GM23338 (cell line): ENCODE measurements around the gene SLC38A10. TPM values are rescaled to one million over a fixed set of nuclear protein-coding genes. Genes with fewer than 3 reads are reported as not detected.

ENCODE experiments used
- ATAC-seq: fragments of 200-7000 bp; cut with Tn5 transposase; 3 replicates; pipeline ENCODE4 v1.9.1; 2020
- DNase-seq: peaks from one replicate; pipeline ENCODE4 v3.0.0-alpha.2; 2015; ENCODE audit warnings: low spot score
- H2AFZ ChIP-seq: fragments of 200-600 bp; sonication (generic); 2 replicates; pipeline ENCODE4 v1.8.0; 2016; ENCODE audit warnings: antibody characterized with exemption, mild to moderate bottlenecking, moderate library complexity
- H3F3A ChIP-seq: fragments of 200-600 bp; sonication (generic); replicated peaks from 2 replicates; pipeline ENCODE4 v1.8.0; 2017; ENCODE audit warnings: antibody characterized with exemption, mixed run types, low read depth
- H3K27ac ChIP-seq: fragments of 200-600 bp; sonication (generic); 2 replicates; pipeline ENCODE4 v1.6.1; 2016; ENCODE audit warnings: low read depth
- H3K27me3 ChIP-seq: fragments of 200-600 bp; sonication (generic); 2 replicates; pipeline ENCODE4 v1.8.0; 2016; ENCODE audit warnings: mild to moderate bottlenecking, mixed run types, moderate library complexity; ENCODE audit not compliant: insufficient read depth
- H3K36me3 ChIP-seq: fragments of 200-600 bp; sonication (generic); 2 replicates; pipeline ENCODE4 v1.8.0; 2016; ENCODE audit warnings: mild to moderate bottlenecking; ENCODE audit not compliant: insufficient read depth
- H3K4me1 ChIP-seq: fragments of 200-600 bp; sonication (generic); 2 replicates; pipeline ENCODE4 v1.8.0; 2016; ENCODE audit warnings: mild to moderate bottlenecking, moderate library complexity; ENCODE audit not compliant: insufficient read depth
- H3K4me2 ChIP-seq: fragments of 200-600 bp; sonication (generic); 2 replicates; pipeline ENCODE4 v1.7.1; 2017; ENCODE audit warnings: mixed run types
- H3K4me3 ChIP-seq: fragments of 200-600 bp; sonication (generic); 2 replicates; pipeline ENCODE4 v1.6.1; 2016; ENCODE audit warnings: mixed run types
- H3K79me2 ChIP-seq: fragments of 200-600 bp; sonication (generic); replicated peaks from 2 replicates; pipeline ENCODE4 v1.8.0; 2017; ENCODE audit warnings: mild to moderate bottlenecking; ENCODE audit not compliant: insufficient read depth
- H3K9me2 ChIP-seq: fragments of 200-600 bp; sonication (generic); 2 replicates; pipeline ENCODE4 v1.8.0; 2017; ENCODE audit not compliant: insufficient read depth
- H4K20me1 ChIP-seq: fragments of 200-600 bp; sonication (generic); replicated peaks from 2 replicates; pipeline ENCODE4 v1.8.0; 2017; ENCODE audit warnings: mild to moderate bottlenecking; ENCODE audit not compliant: insufficient read depth
- H3K27ac Mint-ChIP-seq: 2 replicates; pipeline ENCODE4 v1.8.0; 2020; ENCODE audit warnings: inconsistent platforms, mild to moderate bottlenecking, moderate library complexity, mixed read lengths
- H3K27me3 Mint-ChIP-seq: 3 replicates; pipeline ENCODE4 v1.8.0; 2022; ENCODE audit warnings: low read depth, mild to moderate bottlenecking, moderate library complexity, mixed read lengths, inconsistent platforms; ENCODE audit not compliant: insufficient read depth, poor library complexity
- H3K36me3 Mint-ChIP-seq: 3 replicates; pipeline ENCODE4 v1.8.0; 2021; ENCODE audit warnings: low read depth, mild to moderate bottlenecking, inconsistent platforms, moderate library complexity, mixed read lengths
- H3K4me1 Mint-ChIP-seq: 3 replicates; pipeline ENCODE4 v1.8.0; 2020; ENCODE audit warnings: mild to moderate bottlenecking, inconsistent platforms, mixed read lengths
- H3K4me3 Mint-ChIP-seq: 3 replicates; pipeline ENCODE4 v1.8.0; 2021; ENCODE audit warnings: moderate library complexity, mild to moderate bottlenecking, inconsistent platforms, mixed read lengths
- H3K9me3 Mint-ChIP-seq: 3 replicates; pipeline ENCODE4 v1.8.0; 2020; ENCODE audit warnings: moderate library complexity, mild to moderate bottlenecking, inconsistent platforms, mixed read lengths
- STAT1 ChIP-seq: IDR thresholded peaks from one replicate; pipeline ENCODE4 v1.6.1; 2016; ENCODE audit warnings: antibody characterized with exemption; ENCODE audit not compliant: unreplicated experiment
- ZNF331 ChIP-seq: fragments of 250-450 bp; sonication (Bioruptor Pico); IDR thresholded peaks from 2 replicates; pipeline ENCODE4 v1.5.0; 2020; ENCODE audit warnings: low read depth, mild to moderate bottlenecking, moderate library complexity
- polyA plus RNA-seq: library from polyadenylated mRNA; unstranded; fragments of >200 nt; fragmentation: Nextera tagmentation; extraction: Ambion mirVana; gene quantifications from 2 replicates; pipeline ENCODE4 v1.2.1, GENCODE V29; 2016
- total RNA-seq: library from RNA; depleted of rRNA; stranded (reverse); fragments of >200 nt; shearing (Covaris generic); gene quantifications from 2 replicates; pipeline ENCODE4 v1.2.3, GENCODE V29; 2014
- TF ChIP-seq, protein P1 (sequence below): fragments of 250-450 bp; sonication (Bioruptor Pico); IDR thresholded peaks from 2 replicates; pipeline ENCODE4 v1.5.0; 2020; ENCODE audit warnings: mild to moderate bottlenecking, moderate library complexity
- TF ChIP-seq, protein P2 (sequence below): IDR thresholded peaks from 2 replicates; pipeline ENCODE4 v1.6.1; 2016; ENCODE audit warnings: antibody characterized with exemption
- TF ChIP-seq, protein P3 (sequence below): IDR thresholded peaks from one replicate; pipeline ENCODE4 v1.6.1; 2018; ENCODE audit warnings: antibody characterized with exemption; ENCODE audit not compliant: unreplicated experiment
- TF ChIP-seq, protein P4 (sequence below), 2 experiments: fragments of 200-600 bp in 1 of 2; sonication (generic) in 1 of 2; conservative IDR thresholded peaks; 2 replicates each; pipeline versions ENCODE4 v1.5.1 to v1.6.1; 2016 to 2017; ENCODE audit warnings: antibody characterized with exemption in 2 of 2, low read depth in 2 of 2, mild to moderate bottlenecking in 2 of 2, moderate library complexity in 1 of 2

SLC38A10 gene
- total and polyA plus RNA-seq, 2 experiments from 2014 or later: 17.1 to 55.8 TPM

DNA sequence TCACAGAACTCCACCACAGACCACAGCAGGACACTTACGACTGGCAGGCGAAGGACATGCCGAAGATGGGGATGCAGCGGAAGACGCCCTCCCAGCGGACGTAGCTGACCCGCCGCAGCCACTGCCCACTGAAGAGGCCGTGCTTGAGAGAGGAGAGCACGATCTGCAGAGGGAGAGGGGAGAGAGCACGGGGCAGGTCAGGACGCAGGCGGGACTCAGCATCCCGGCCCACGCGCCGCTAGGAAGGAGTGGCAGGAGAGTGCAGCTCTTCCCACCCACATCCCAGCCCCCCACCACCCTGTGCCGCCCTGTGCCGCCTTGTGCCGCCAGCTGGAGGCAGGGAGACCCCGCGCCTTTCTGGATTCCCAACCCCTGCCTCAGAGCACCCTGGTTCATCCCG is 14.5 kb downstream of the SLC38A10 start (continued):
- TF ChIP-seq, protein P1, sequence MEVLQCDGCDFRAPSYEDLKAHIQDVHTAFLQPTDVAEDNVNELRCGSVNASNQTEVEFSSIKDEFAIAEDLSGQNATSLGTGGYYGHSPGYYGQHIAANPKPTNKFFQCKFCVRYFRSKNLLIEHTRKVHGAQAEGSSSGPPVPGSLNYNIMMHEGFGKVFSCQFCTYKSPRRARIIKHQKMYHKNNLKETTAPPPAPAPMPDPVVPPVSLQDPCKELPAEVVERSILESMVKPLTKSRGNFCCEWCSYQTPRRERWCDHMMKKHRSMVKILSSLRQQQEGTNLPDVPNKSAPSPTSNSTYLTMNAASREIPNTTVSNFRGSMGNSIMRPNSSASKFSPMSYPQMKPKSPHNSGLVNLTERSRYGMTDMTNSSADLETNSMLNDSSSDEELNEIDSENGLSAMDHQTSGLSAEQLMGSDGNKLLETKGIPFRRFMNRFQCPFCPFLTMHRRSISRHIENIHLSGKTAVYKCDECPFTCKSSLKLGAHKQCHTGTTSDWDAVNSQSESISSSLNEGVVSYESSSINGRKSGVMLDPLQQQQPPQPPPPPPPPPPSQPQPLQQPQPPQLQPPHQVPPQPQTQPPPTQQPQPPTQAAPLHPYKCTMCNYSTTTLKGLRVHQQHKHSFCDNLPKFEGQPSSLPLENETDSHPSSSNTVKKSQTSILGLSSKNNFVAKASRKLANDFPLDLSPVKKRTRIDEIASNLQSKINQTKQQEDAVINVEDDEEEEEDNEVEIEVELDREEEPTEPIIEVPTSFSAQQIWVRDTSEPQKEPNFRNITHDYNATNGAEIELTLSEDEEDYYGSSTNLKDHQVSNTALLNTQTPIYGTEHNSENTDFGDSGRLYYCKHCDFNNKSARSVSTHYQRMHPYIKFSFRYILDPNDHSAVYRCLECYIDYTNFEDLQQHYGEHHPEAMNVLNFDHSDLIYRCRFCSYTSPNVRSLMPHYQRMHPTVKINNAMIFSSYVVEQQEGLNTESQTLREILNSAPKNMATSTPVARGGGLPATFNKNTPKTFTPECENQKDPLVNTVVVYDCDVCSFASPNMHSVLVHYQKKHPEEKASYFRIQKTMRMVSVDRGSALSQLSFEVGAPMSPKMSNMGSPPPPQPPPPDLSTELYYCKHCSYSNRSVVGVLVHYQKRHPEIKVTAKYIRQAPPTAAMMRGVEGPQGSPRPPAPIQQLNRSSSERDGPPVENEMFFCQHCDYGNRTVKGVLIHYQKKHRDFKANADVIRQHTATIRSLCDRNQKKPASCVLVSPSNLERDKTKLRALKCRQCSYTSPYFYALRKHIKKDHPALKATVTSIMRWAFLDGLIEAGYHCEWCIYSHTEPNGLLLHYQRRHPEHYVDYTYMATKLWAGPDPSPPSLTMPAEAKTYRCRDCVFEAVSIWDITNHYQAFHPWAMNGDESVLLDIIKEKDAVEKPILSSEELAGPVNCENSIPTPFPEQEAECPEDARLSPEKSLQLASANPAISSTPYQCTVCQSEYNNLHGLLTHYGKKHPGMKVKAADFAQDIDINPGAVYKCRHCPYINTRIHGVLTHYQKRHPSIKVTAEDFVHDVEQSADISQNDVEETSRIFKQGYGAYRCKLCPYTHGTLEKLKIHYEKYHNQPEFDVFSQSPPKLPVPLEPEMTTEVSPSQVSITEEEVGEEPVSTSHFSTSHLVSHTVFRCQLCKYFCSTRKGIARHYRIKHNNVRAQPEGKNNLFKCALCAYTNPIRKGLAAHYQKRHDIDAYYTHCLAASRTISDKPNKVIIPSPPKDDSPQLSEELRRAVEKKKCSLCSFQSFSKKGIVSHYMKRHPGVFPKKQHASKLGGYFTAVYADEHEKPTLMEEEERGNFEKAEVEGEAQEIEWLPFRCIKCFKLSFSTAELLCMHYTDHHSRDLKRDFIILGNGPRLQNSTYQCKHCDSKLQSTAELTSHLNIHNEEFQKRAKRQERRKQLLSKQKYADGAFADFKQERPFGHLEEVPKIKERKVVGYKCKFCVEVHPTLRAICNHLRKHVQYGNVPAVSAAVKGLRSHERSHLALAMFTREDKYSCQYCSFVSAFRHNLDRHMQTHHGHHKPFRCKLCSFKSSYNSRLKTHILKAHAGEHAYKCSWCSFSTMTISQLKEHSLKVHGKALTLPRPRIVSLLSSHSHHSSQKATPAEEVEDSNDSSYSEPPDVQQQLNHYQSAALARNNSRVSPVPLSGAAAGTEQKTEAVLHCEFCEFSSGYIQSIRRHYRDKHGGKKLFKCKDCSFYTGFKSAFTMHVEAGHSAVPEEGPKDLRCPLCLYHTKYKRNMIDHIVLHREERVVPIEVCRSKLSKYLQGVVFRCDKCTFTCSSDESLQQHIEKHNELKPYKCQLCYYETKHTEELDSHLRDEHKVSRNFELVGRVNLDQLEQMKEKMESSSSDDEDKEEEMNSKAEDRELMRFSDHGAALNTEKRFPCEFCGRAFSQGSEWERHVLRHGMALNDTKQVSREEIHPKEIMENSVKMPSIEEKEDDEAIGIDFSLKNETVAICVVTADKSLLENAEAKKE (CRISPR knock-in tag): no peak
- TF ChIP-seq ZNF331 (CRISPR knock-in tag): no peak
- TF ChIP-seq, protein P2, sequence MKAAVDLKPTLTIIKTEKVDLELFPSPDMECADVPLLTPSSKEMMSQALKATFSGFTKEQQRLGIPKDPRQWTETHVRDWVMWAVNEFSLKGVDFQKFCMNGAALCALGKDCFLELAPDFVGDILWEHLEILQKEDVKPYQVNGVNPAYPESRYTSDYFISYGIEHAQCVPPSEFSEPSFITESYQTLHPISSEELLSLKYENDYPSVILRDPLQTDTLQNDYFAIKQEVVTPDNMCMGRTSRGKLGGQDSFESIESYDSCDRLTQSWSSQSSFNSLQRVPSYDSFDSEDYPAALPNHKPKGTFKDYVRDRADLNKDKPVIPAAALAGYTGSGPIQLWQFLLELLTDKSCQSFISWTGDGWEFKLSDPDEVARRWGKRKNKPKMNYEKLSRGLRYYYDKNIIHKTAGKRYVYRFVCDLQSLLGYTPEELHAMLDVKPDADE: no peak

DNA sequence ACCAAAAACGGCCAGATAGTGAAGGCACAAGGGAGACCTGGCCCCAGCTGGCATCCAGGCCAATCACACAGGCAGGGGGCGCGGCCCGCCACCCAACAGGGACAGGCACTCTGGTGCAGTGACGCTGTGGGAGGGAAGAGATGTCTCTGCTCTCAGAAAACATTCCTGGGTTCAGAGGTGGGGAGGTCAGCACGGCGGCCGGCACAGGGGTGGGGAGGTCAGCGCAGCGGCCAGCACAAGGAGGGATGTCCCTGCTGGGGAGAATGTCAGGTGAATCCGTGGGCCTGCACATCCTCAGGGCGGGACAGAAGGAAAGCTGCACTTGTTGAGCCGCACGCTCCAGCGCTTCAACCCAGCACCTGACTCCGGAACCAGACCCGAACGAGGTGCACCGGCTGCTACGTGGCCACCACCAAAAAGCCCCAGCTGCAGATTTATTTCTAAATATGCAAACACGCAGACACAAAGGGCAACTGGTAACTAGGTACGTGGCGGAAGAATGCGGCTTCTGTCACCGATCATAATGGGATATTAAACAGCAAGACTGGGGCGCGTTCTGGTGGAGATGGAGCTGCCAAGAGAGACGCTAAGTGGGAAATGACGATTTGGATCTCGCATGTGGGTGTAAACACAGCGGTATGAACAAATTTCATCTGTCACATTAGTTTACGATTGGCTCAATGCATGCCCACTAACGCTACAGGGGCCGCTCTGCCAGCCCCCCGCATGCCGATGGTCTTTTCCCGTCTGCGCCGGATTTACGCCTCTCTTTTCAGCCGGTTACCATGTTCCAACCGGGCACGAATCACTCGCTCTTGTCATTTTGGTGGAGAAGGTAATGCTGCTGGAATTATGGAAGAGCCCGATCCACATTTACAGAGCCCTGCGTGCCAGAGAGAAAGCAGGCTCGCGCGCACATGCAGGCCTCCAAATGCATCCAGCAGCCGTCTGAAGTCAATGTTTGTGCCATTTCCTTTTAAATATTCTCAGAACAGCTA is 15.5 kb downstream of the SLC38A10 start:
- H3K79me2 ChIP-seq: peaks cover 3% of the 10 kb centered on the region; the same call in 1 of the 2 replicates
- no peak overlapping the region for H3K4me2 ChIP-seq
- TF ChIP-seq, protein P2: no peak
- no peak for TF ChIP-seq STAT1
- TF ChIP-seq, protein P3, sequence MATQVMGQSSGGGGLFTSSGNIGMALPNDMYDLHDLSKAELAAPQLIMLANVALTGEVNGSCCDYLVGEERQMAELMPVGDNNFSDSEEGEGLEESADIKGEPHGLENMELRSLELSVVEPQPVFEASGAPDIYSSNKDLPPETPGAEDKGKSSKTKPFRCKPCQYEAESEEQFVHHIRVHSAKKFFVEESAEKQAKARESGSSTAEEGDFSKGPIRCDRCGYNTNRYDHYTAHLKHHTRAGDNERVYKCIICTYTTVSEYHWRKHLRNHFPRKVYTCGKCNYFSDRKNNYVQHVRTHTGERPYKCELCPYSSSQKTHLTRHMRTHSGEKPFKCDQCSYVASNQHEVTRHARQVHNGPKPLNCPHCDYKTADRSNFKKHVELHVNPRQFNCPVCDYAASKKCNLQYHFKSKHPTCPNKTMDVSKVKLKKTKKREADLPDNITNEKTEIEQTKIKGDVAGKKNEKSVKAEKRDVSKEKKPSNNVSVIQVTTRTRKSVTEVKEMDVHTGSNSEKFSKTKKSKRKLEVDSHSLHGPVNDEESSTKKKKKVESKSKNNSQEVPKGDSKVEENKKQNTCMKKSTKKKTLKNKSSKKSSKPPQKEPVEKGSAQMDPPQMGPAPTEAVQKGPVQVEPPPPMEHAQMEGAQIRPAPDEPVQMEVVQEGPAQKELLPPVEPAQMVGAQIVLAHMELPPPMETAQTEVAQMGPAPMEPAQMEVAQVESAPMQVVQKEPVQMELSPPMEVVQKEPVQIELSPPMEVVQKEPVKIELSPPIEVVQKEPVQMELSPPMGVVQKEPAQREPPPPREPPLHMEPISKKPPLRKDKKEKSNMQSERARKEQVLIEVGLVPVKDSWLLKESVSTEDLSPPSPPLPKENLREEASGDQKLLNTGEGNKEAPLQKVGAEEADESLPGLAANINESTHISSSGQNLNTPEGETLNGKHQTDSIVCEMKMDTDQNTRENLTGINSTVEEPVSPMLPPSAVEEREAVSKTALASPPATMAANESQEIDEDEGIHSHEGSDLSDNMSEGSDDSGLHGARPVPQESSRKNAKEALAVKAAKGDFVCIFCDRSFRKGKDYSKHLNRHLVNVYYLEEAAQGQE: no peak
- TF ChIP-seq, protein P4, sequence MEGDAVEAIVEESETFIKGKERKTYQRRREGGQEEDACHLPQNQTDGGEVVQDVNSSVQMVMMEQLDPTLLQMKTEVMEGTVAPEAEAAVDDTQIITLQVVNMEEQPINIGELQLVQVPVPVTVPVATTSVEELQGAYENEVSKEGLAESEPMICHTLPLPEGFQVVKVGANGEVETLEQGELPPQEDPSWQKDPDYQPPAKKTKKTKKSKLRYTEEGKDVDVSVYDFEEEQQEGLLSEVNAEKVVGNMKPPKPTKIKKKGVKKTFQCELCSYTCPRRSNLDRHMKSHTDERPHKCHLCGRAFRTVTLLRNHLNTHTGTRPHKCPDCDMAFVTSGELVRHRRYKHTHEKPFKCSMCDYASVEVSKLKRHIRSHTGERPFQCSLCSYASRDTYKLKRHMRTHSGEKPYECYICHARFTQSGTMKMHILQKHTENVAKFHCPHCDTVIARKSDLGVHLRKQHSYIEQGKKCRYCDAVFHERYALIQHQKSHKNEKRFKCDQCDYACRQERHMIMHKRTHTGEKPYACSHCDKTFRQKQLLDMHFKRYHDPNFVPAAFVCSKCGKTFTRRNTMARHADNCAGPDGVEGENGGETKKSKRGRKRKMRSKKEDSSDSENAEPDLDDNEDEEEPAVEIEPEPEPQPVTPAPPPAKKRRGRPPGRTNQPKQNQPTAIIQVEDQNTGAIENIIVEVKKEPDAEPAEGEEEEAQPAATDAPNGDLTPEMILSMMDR (conservative IDR thresholded peaks at IDR 0.05; ENCODE audit: low read depth in 2 of 2): no peak
- H3K4me1 ChIP-seq: no peaks in the 10 kb centered on the region
- H2AFZ ChIP-seq: no peak overlapping the region
- Mint-ChIP-seq H3K27me3 (peaks cover 4% of the 10 kb centered on the region), H3K27ac (no peak overlapping the region), H3K4me3 (no peak overlapping the region), H3K4me1 (no peaks in the 10 kb centered on the region), H3K36me3 (peaks cover 10% of the 10 kb centered on the region), H3K9me3 (no peaks in the 10 kb centered on the region)
- ATAC-seq (no peak), DNase-seq (no peak)
- no peaks in the 10 kb centered on the region for H3K9me2 ChIP-seq
- no peaks in the 10 kb centered on the region; the same call in 1 of the 2 replicates for H4K20me1 ChIP-seq
- H3F3A ChIP-seq: no peaks in the 10 kb centered on the region
- no peaks in the 10 kb centered on the region; the same call in 1 of the 2 replicates for H3K36me3 ChIP-seq
- H3K27ac ChIP-seq: no peak overlapping the region
- no peak overlapping the region for H3K4me3 ChIP-seq
- H3K27me3 ChIP-seq: no peaks in the 10 kb centered on the region
